Measurements from ENCODE around the gene POP7.
A peak's percentile ranks its signal among the peaks of the same experiment; 100 is the strongest.
"Not testable (repeated sequence)": the region's sequence is repeated elsewhere in the genome, so short reads cannot be mapped to it uniquely, and the experiment has no call there.

POP7 gene

GRCh38 chr7:100705753-100706671 lies at the start of gene POP7:
Gene POP7 (plus strand): TSS chr7:100706121. CDS start chr7:100706831, 710 bp downstream.
- DNase-seq: peak; percentile 93

GRCh38 chr7:100662194-100662776 lies 43.6 kb upstream of the POP7 start:
- not testable (repeated sequence) for DNase-seq

- no peak for DNase-seq
Measured at GRCh38 chr7:100665168-100665726, 40.7 kb upstream of the POP7 start.

- no peak for DNase-seq
Measured at GRCh38 chr7:100667331-100668068, 38.4 kb upstream of the POP7 start.

- DNase-seq: no peak
Measured at GRCh38 chr7:100668069-100668449, 37.9 kb upstream of the POP7 start.

GRCh38 chr7:100669106-100669505 lies 36.8 kb upstream of the POP7 start:
- DNase-seq: not testable (repeated sequence)

GRCh38 chr7:100670074-100670473 lies 35.8 kb upstream of the POP7 start:
- no peak for DNase-seq

- DNase-seq: no peak
Measured at GRCh38 chr7:100671353-100672327, 34.3 kb upstream of the POP7 start.

- peak; percentile 95 for DNase-seq
Measured at GRCh38 chr7:100673302-100673941, 32.5 kb upstream of the POP7 start, which contains the start of gene GNB2. Gene GNB2 (plus strand): TSS chr7:100673740. CDS start chr7:100676266, 2,526 bp downstream.

GRCh38 chr7:100673942-100674410 lies 31.9 kb upstream of the POP7 start:
- DNase-seq: no peak

- no peak for DNase-seq
Measured at GRCh38 chr7:100674411-100675104, 31.4 kb upstream of the POP7 start.

- no peak for DNase-seq
Measured at GRCh38 chr7:100675105-100675451, 30.8 kb upstream of the POP7 start.

- DNase-seq: peak; percentile 78
Measured at GRCh38 chr7:100675581-100676350, 30.2 kb upstream of the POP7 start.

- no peak for DNase-seq
Measured at GRCh38 chr7:100676501-100677306, 29.2 kb upstream of the POP7 start.

- no peak for DNase-seq
Measured at GRCh38 chr7:100677308-100678267, 28.3 kb upstream of the POP7 start.

- DNase-seq: no peak
Measured at GRCh38 chr7:100678291-100678984, 27.5 kb upstream of the POP7 start.

Measured in NCI-H1105 treated with DMSO at 0.1 percent for 48 hours (cell line).